KG1 (cell line): Measurements from ENCODE around the gene SCG3.

ENCODE experiments used
- DNase-seq: peaks from one replicate; lab custom pipeline; 2025; lab: John Stamatoyannopoulos, UW

Gene SCG3

DNA sequence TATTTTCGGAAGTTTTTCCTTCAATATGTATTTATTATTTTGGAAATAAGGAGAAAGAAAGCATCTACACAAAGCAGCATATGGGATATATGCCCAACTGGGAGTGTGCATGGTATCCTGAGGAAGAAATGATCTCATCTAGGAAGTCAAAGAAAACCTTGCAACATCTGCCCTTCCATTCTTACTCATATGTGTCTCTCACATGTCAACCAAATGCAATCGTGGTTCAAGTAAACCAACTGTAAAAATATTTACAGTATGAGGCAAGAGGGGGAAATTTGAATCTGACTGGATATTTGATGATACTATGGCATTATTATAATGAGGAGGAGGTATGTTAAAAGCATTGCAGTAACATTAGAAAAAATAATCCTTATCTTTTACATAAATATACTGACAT, 3.2 kb upstream of the SCG3 start:
- DNase-seq = no peak

DNA sequence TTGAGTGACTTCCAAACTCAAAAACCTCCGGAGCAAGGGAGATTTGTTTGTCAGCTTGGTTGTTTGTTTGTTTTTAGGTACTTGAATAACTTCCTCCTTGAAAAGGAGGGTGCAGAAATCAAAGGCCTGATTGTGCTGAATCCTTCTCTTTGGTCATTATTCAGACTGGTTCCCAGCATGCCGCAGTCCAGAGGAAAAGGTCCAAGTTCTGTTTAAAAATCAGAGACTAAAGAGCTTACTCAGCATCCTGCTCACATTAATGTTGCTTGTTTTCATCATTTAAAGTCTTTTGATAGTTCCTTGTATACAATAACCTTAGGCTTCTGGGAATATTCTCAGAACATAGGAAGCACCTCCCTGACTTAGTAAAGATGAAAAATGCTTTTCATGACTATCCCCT, 982 bp upstream of the SCG3 start:
- no peak for DNase-seq

DNA sequence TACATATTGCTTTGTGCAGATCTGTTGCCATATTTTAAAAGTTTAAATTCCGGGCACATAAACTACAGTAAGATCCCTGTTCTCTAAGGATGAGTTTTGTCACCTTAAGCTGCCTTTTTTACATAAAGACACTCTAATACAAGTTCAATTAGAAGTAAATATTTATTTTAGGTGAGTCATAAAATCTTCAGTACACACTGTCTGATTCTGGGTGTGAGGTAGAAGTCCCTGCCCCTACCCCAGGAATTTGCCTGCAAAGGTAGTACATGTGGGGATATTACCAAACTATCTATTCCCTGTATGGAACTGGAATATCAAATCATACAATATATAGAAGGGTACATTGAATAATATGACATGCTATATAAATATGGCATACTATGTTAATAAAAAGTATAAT, 6.3 kb downstream of the SCG3 start:
- DNase-seq = no peak

DNA sequence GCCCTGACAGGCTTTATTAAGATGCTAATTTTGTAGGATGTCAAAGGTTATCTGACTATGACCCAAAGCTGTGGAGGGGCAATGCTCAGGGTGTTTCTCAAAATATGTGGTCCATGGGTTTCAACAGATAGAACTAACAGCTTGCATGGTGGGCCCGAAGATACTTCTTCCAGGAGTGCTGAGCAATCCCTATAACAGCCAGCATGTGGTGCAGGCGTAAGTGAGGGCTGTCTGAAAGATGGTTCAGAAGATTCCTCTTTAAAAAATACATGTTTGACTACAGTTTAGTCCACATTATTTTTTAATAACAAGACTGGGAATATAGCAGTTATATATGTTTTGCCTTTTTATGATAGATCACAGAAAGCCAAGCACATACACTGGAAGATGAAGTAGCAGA, 7.6 kb downstream of the SCG3 start:
- no peak for DNase-seq

DNA sequence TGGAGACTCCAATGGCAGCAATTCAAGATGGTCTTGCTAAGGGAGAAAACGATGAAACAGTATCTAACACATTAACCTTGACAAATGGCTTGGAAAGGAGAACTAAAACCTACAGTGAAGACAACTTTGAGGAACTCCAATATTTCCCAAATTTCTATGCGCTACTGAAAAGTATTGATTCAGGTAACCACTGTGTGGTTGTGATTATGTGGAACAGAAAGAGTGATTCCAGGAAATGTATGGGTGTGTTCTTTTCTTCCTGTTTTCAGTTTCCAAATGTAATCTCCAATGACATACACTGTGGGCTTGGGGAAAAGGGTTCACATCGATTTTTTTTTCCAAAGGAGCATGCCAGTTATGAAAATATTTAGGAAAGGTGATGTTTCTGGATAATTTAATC, 10.9 kb downstream of the SCG3 start:
- DNase-seq = no peak

DNA sequence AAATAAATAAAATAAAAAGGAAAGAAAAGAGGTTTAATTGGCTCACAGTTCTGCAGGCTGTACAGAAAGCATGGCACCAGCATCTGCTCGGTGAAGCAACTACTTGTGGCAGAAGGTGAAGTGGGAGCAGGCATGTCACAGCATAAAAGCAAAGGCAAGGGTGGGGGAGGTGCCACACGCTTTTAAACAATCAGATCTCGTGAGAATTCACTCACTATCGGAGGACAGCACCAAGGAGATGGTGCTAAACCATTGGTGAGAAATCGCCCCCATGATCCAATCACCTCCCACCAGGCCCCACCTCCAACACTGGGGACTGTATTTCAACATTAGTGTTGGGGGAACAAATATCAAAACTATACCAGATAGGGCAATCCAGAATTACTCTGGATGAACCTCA, 15.3 kb downstream of the SCG3 start:
- DNase-seq = no peak

DNA sequence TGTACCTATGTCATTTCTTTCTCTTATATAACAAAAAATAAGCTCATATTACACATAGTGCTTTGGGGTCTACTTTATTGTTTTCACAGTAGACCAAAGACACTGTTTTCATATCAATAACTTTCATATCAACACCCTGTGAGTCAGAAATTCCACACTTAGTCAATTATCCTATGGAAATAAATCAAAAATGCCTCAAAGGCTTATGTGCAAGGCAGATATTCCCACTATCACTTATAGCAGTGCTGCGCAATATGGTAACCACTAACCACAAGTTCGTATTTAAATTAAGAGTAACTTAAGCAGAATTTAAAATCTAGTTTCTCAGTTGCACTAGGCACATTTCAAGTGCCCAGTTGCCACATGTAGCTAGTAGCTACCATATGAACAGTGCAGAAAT, 15.9 kb downstream of the SCG3 start:
- no peak for DNase-seq

DNA sequence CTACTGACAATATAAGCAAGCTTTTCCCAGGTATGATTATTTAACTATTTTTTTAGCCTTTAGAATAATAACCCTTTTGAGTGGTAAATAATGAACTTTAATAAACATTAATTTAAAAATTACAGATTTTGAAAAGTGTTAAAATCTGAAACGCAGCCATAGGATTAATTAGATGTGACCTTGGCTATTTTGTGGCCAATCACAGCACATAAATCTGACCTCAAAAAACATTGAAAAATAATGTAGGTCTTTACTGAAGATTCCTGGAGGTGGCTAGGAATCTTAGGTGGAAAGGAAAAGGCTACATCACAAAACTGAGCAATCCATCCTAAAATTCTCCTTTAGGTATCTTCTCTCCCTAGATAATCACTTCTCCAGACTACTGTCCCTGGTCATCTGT, 18.1 kb downstream of the SCG3 start:
- DNase-seq = no peak

DNA sequence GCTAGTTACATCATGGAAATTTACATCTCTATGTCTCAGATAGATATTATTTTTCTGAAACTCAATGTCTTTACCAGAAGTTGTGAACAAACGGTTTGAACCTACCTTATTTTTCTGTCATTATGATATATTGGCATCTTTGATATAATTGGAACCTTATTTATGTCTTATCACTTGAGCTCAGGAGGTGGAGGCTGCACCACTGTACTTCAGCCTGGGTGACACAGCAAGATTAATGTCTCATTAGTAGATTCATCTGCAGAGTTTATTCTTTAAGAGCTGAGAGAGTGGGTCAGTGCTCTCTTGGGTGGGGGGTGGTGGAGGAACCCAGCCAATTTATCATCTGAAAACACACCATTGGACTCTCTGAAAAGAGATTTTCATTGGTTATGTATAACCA, 21.4 kb downstream of the SCG3 start:
- no peak for DNase-seq

DNA sequence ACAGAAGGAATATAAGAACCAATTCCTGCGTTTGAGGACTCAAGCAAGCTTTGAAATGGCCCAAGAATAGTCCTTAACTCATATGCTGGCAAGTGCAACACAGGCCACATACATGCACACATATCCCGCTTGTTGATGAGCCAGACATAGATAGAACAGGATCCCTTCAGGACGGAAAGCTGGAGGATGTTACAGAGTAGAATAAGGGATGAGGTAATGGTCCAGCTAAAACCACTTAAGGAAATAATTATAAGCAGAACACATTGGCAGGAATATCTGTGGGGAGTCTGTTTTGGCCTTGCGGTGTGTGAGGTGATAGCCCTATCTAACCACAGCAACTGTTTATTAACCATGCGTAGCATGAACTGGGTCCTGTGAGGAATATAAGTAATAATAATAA, 25.0 kb downstream of the SCG3 start:
- DNase-seq = no peak

DNA sequence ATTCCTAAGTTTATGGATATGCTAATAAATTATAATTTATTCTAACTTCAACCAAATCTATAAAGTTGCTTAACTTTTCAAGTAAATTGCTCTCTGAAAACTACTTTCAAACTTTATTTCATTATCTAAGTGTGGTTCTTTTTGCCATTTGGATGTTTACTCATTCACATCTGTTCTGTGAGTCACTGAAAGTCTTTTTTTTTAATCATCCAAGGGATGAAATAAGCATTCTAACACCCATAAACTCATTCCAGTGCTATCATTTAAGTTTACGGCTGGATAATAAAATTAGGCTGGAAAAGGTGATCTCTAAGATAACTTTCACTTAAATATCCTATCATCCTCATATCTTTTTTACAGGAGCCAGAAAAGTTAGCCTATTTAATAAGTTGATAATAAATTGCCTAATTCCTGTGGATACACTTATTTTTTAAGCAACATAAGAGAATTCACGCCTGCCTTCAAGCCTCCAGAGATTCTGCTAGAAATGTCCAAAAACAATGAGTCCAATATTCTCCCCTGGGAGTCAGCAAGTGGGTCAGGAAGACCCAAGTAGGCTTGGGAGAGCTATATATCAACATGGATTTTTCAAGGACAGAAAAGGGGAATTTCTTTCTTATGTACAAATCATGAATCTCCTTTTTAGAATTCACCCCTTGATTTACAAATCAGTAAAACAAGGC, 25.8 kb downstream of the SCG3 start:
- DNase-seq = no peak

DNA sequence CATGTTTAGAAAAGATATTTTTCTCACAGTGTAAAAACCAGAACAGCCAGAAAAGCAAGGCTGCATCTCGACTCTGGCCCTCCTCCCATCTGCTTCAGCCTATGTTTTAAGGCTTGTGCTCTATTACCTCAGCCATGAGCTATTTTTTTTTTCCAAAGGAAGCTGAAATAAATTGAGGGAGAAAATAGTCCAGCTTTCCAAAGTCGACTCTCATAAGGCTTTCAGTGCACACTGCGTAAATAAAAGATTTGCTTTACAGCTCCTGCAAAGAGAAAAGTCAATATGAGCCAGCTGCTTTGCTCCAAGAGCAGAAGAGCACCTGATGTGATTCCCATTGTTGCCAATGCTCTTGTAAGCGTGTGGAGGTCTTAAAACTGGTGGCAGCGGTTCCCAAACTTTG, 26.7 kb downstream of the SCG3 start:
- no peak for DNase-seq

DNA sequence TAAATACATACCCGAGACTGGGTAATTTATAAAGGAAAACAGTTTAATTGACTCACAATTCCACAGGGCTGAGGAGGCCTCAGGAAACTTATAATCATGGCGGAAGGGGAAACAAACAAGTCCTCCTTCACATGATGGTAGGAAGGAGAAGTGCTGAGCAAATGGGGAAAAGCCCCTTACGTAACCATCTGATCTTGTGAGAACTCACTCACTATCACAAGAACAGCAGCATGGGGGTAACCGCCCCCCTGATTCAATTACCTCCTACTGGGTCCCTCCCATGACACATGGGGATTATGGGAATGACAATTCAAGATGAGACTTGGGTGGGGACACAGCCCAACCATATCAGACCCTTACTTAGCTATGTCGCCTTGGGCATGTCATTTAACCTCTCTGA, 27.7 kb downstream of the SCG3 start:
- no peak for DNase-seq

DNA sequence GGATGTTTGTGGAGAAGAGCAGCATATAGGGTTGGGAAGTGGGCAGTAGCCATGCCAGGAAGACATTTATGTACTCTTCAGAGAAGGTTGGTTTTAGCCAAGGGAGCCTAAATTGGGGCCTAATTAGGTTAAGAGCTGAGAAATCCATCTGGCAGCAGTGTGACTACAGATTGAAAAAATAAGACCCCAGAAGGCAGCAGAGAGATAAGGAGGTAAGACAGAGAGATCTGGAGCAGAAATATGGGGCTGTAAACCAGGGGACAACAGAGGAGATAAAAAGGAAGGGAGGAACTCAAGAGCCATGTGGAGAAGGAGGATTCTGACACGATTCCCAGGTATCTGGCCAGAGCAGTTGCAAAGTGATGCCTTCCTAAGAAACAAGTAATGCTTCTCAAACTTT, 32.9 kb downstream of the SCG3 start:
- DNase-seq = no peak

DNA sequence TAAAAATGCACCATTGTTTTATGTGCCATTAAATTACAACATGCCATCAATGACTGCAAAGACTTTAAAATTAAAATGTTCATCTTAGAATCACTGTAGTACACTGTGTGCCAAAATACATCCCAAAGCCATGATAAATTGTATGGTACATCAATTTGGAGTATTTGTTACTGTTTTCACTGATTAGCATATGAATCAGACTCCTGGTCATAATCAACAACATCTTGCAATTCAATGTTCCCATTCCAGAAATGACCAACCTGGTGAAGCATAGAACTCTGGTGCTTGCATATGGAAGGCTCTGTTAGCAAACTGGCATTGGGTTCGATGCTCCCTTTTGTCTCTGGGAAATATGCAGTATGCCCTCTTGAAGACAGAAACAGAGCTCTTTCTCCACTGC, 33.6 kb downstream of the SCG3 start:
- DNase-seq = no peak

DNA sequence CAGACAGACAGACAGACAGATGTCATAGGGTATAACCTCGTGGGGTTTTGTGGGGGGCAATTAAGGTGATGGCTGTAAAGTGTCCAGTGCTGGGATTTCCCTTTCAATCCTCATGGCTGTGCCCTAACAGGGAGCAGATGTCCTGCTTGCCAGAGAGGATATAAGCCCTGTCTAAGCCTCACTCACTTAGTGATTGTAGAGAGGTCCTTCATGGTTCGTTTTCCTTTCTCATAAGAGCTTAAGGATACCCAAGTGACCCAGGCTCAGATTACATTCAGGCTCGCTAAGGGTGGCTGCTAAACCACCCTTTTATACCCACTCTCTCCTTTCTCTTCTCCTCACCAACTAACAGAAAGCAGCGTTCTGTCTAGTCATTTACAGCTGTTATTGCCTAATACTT, 36.9 kb downstream of the SCG3 start:
- DNase-seq = no peak

DNA sequence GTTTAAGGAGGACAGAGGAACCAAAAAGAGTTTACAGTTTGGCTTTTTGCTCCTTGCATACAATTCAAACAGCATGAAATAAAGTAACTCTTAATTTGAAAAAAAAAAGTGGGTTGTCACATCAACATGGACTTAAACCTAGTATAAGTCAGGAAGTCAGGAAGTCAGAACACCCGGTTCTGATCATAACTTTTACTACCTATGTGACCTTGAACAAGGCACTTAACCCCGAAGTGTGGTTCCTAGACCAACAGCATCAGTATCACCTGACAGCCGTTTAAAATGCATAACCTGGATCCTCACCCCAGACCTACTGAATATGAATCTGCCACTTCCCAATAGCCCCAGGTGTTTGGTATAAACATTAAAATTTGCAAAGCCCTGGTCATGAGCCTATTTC, 37.4 kb downstream of the SCG3 start:
- no peak for DNase-seq

DNA sequence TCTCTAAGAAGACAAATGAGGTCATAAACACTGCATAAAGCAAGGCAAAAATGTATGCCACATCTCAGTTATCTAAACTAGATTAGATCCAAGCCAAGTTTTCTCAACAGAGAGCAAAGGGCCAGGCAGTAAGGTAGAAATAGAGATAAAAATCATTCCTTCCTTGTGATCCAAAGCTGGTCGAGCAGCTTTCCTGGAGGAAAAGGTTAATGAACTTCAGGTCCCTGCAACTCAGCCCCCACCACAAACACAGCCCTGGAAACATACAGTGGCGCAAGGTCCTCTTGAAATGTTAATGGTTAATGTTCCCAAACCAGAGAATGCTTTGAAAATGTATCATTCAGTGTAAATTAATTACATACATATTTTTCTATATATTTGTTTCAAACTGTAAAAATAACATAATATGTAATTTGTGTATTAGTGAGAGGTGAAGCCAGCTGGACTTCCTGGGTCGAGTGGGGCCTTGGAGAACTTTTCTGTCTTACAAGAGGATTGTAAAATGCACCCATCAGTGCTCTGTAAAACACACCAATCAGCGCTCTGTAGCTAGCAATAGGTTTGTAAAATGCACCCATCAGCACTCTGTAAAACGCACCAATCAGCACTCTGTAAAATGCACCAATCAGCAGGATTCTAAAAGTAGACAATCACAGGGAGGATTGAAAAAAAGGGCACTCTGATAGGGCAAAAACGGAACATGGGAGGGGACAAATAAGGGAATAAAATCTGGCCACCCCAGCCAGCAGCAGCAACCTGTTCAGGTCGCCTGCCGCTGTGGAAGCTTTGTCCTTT, 39.1 kb downstream of the SCG3 start:
- DNase-seq = no peak

DNA sequence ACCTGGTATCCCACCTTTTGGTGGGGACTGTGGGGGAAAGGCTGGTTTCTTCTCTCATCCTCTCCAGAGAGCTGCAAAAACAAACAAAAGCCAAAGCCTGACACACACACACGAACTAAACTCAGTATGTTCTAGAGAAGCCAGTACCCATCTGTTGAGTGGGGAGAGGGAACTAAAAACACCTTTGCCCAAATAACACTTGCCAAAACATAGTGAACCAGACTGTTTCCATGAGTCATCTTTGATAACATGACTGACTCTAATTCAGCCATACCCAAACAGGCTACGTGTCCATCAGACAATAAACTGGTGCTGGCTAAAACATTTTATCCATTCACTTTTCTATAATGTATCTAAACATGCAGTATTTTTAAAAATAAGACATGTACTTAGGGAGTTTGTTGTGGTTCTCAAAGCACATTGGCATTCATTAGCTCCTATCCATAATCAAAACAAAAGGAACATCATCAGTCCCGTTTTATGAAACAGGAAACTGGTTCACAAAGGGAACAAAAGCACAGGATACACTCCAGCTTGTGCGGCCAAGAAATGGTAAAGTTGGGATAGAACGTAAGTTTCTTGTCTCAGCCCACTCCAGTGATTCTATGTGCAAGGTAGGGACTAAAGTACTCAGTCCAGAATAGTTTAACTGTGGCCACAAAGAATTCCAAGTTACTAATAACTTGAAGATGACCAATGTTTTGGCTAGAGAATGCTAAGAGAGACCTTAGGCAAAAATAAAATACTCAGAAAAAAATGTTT, 40.1 kb downstream of the SCG3 start:
- DNase-seq = no peak

DNA sequence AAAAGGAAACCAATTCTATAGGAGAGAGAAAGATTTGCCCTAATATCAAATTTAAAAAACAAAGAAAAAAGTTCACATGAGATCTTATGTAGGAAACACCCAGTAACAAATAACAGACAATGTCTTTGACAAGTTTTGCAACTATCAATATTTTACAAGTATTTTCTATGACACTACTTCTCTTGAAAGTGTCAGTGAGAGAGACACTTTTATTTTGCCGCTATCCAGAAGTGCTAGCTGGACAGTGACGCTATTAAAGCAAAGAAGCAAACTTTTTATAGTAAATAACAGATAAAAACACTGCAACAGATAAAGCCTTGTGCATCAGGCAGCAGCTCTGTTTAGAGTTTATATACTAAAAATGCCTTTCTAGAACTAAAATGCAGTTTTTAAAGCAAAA, 42.9 kb downstream of the SCG3 start:
- DNase-seq = no peak

DNA sequence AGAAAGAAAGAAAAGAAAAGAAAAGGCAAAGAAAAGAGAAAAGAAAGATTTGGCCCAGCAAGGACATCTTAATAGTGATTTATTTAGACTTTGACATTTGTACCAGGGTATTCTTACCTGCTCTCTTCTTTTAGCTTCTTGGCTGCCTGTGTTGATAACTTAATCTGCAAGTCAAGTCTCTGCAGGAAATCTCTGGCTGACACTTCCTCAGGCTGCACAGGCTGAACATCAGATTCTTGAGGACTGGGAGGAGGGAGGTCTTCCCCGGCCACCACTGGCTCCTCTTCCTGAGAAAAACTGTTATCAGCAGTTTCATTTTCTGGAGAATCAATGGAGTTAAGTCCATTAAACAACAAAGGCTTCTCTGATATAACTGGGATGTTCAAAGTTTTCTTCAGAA, 43.4 kb downstream of the SCG3 start:
- no peak for DNase-seq

DNA sequence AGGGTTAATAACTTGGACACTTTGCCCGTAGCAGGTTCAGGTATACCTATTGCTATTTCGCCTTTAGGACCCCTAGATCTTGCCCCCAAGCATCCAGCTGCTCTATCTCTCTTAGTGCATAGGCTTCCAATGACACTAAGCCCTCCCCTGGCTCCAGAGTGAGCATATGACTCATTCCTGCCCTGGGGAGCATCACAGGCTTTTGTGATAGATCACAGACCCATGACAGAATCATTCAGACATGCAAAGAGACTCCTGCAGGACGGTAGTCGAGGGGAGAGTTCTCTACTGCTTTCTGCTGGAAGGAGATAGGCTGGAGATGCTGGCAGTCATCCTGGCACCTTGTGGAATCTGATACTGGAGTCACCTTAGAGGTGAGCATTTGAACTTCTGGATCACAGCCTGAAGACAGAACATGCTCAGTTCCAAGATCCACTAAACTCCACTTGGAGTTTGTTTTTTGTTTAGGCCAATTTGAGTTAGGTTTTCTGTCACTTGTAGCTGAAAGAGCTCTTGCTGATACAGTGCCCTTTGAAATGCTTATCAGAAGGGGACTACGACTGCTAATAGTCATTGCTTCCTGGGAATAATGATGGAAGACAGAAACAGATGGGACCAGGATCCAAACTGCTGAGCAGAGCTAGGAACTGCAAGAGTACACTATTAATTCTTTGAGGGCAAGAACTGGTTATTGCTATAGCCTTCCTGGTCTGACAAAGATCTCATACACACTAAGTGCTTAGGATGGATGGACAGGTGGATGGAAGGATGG, 45.2 kb downstream of the SCG3 start:
- no peak for DNase-seq
